Measurements from ENCODE around the gene DAZAP1. TPM values are rescaled to one million over a fixed set of nuclear protein-coding genes. Genes with fewer than 3 reads are reported as not detected.

The DAZAP1 gene
- total RNA-seq, 4 donors from 2014 or later, result 45.3 to 75.4 (median 64.0) TPM

GRCh38 chr19:1467215-1467489 is 59.8 kb downstream of the DAZAP1 start:
- peaks cover 14 to 71% (median 43%) of the 10 kb centered on the region in 3 donors for H3K4me1 ChIP-seq
- WGBS, 2 donors (ENCODE audit: low coverage in 1 of 2), result no CpG with 5 or more reads among the region's 36 CpGs
- no peak for TF ChIP-seq EP300 (IDR thresholded peaks at IDR 0.05)
- no peak for TF ChIP-seq POLR2AphosphoS5 (IDR thresholded peaks at IDR 0.05)
- no peak for TF ChIP-seq POLR2A (IDR thresholded peaks at IDR 0.05)
- no peak for TF ChIP-seq CTCF (IDR thresholded peaks at IDR 0.05)
- no peak overlapping the region for H3K4me3 ChIP-seq
- H3K27me3 ChIP-seq, result peaks cover 91% of the 10 kb centered on the region
- peaks cover 0 to 18% of the 10 kb centered on the region in 2 donors for H3K36me3 ChIP-seq
- no peak for ATAC-seq
- no peak overlapping the region for H3K27ac ChIP-seq
- no peaks in the 10 kb centered on the region for H3K9me3 ChIP-seq

- WGBS, 2 donors (ENCODE audit: low coverage in 1 of 2), result no CpG with 5 or more reads among the region's 92 CpGs
- Histone ChIP-seq H3K9me3 (no peaks in the 10 kb centered on the region), H3K4me1 (peaks cover 14 to 76% (median 43%) of the 10 kb centered on the region in 3 donors), H3K27ac (no peak overlapping the region), H3K36me3 (peaks cover 0 to 18% of the 10 kb centered on the region in 2 donors), H3K27me3 (peaks cover 96% of the 10 kb centered on the region), H3K4me3 (peak overlapping the region in 1 of 2 donors; percentile 51)
- TF ChIP-seq CTCF (IDR thresholded peaks at IDR 0.05) (no peak), EP300 (IDR thresholded peaks at IDR 0.05) (no peak), POLR2A (IDR thresholded peaks at IDR 0.05) (no peak), POLR2AphosphoS5 (IDR thresholded peaks at IDR 0.05) (no peak)
- ATAC-seq, result no peak
These were observed 60.3 kb downstream of the DAZAP1 start for GRCh38 chr19:1467490-1468273.

- peaks cover 0 to 18% of the 10 kb centered on the region in 2 donors for H3K36me3 ChIP-seq
- no peak overlapping the region for H3K27ac ChIP-seq
- no CpG with 5 or more reads among the region's 49 CpGs for WGBS, 2 donors (ENCODE audit: low coverage in 1 of 2)
- H3K9me3 ChIP-seq, result no peaks in the 10 kb centered on the region
- peaks cover 14 to 83% (median 49%) of the 10 kb centered on the region in 3 donors for H3K4me1 ChIP-seq
- no peak for TF ChIP-seq POLR2AphosphoS5 (IDR thresholded peaks at IDR 0.05)
- TF ChIP-seq CTCF (IDR thresholded peaks at IDR 0.05), result no peak
- no peak for TF ChIP-seq POLR2A (IDR thresholded peaks at IDR 0.05)
- no peak for TF ChIP-seq EP300 (IDR thresholded peaks at IDR 0.05)
- H3K4me3 ChIP-seq, result peak overlapping the region in 1 of 2 donors; percentile 51
- no peak for ATAC-seq
- peaks cover 99% of the 10 kb centered on the region for H3K27me3 ChIP-seq
These were observed 61.0 kb downstream of the DAZAP1 start for GRCh38 chr19:1468274-1468820.

GRCh38 chr19:1468821-1469254 is 61.5 kb downstream of the DAZAP1 start:
- Histone ChIP-seq H3K4me3 (peak overlapping the region in 1 of 2 donors; percentile 51), H3K4me1 (peaks cover 14 to 88% (median 50%) of the 10 kb centered on the region in 3 donors), H3K27ac (no peak overlapping the region), H3K27me3 (peaks cover 99% of the 10 kb centered on the region), H3K36me3 (peaks cover 0 to 19% of the 10 kb centered on the region in 2 donors), H3K9me3 (no peaks in the 10 kb centered on the region)
- WGBS, 2 donors (ENCODE audit: low coverage in 1 of 2), result no CpG with 5 or more reads among the region's 47 CpGs
- no peak for TF ChIP-seq POLR2AphosphoS5 (IDR thresholded peaks at IDR 0.05)
- TF ChIP-seq POLR2A (IDR thresholded peaks at IDR 0.05), result no peak
- no peak for TF ChIP-seq CTCF (IDR thresholded peaks at IDR 0.05)
- TF ChIP-seq EP300 (IDR thresholded peaks at IDR 0.05), result no peak
- ATAC-seq, result no peak

Data from gastroesophageal sphincter (tissue), 4 donors.